Pancreas (tissue), 10 donors: ENCODE results near the gene PPP1R16B. TPM values are rescaled to one million over a fixed set of nuclear protein-coding genes. Genes with fewer than 3 reads are reported as not detected.

Experiments used
- ATAC-seq, 4 donors: fragments of 200-7000 bp; cut with Tn5 transposase; one replicate each; pipeline versions ENCODE4 v1.8.0 to v1.9.1; 2020; ENCODE audit warnings: mild to moderate bottlenecking in 4 of 4, moderate library complexity in 4 of 4
- DNase-seq, 6 donors: peaks; one replicate each; pipeline ENCODE4 v3.0.0-alpha.2; 2020
- FAIRE-seq: peaks from 2 replicates; lab custom pipeline; 2012; peaks lifted over from hg19 to GRCh38; lab: Jason Lieb, UNC
- H3K27ac ChIP-seq, 4 donors: fragments of 200-600 bp; sonication (generic); 1 replicate in 3 of 4; 2 replicates in 1 of 4; pipeline versions ENCODE4 v1.5.0 to v1.8.0; 2020
- H3K27me3 ChIP-seq, 4 donors: fragments of 200-600 bp; one replicate each; pipeline ENCODE4 v1.8.0; 2021
- H3K36me3 ChIP-seq, 3 donors: fragments of 200-600 bp; sonication (generic) in 1 of 3; one replicate each; pipeline versions ENCODE4 v1.5.0 to v1.8.0; 2020 to 2021
- H3K4me1 ChIP-seq, 3 donors: fragments of 200-600 bp; one replicate each; pipeline ENCODE4 v1.8.0; 2021
- H3K4me3 ChIP-seq, 4 donors: fragments of 200-600 bp; sonication (generic) in 2 of 4; one replicate each; pipeline versions ENCODE4 v1.5.0 to v1.8.0; 2020 to 2021
- H3K9me3 ChIP-seq, 4 donors: fragments of 200-600 bp; one replicate each; pipeline ENCODE4 v1.8.0; 2021
- WGBS, 2 donors: extraction: QIAGEN DNeasy Blood & Tissue Kit; methylation state at CpG; one replicate each; pipeline ENCODE4 v1.1.7; 2013; 5-methylcytosine and 5-hydroxymethylcytosine counted together
- intact Hi-C, 3 donors: fragments of 100-400 bp; cut with DNase I; formaldehyde crosslinking; loops; one replicate each; pipeline versions ENCODE4 v1.11.1 to v1.14.2; 2022
- polyA plus RNA-seq, 2 donors: library from polyadenylated mRNA; stranded (reverse); fragments of 200-250 nt; gene quantifications; one replicate each; pipeline ENCODE4 v1.2.3, GENCODE V29; 2013
- total RNA-seq, 6 donors: library from RNA; stranded (reverse); fragmentation: NEBNext Ultra II Directional in 4 of 6; extraction: Animal tissue kit (Norgen Biotek cat#: 25700) in 4 of 6; gene quantifications; one replicate each; pipeline versions ENCODE4 v1.2.1 to v1.2.4, GENCODE V29; 2021 to 2023
- TF ChIP-seq, protein P1 (sequence below), 4 donors: fragments of 200-600 bp; sonication (generic) in 3 of 4; IDR thresholded peaks; one replicate each; pipeline versions ENCODE4 v1.5.0 to v1.8.0; 2021; ENCODE audit warnings: antibody characterized with exemption in 4 of 4
- donor health status: healthy with polysubstance abuse.
- donor health status: DM: no; HTN: no; CAD: no; lungs with moderate emphysema.
- donor health status: DM: no; HTN: no; CAD: no.
- donor health status: control.
- donor health status: control.
- donor health status: Bipolar disorder and iron deficiency.
- donor health status: DM: yes; HTN: yes; CAD: no.
- donor health status: DM: no; HTN: no; CAD: no.
- donor health status: DM: no; HTN: no; CAD: no.
- donor health status: DM: yes; HTN: yes; CAD: no.

PPP1R16B gene
- total and polyA plus RNA-seq, 8 donors, result 1.0 to 2.7 (median 1.3) TPM

GRCh38 chr20:38831995-38832620 is 26.6 kb downstream of the PPP1R16B start:
- no peak overlapping the region for H3K27ac ChIP-seq
- no peaks in the 10 kb centered on the region for H3K9me3 ChIP-seq
- no peaks in the 10 kb centered on the region for H3K27me3 ChIP-seq
- DNase-seq (no peak), FAIRE-seq (no peak), ATAC-seq (no peak)
- TF ChIP-seq, protein P1, sequence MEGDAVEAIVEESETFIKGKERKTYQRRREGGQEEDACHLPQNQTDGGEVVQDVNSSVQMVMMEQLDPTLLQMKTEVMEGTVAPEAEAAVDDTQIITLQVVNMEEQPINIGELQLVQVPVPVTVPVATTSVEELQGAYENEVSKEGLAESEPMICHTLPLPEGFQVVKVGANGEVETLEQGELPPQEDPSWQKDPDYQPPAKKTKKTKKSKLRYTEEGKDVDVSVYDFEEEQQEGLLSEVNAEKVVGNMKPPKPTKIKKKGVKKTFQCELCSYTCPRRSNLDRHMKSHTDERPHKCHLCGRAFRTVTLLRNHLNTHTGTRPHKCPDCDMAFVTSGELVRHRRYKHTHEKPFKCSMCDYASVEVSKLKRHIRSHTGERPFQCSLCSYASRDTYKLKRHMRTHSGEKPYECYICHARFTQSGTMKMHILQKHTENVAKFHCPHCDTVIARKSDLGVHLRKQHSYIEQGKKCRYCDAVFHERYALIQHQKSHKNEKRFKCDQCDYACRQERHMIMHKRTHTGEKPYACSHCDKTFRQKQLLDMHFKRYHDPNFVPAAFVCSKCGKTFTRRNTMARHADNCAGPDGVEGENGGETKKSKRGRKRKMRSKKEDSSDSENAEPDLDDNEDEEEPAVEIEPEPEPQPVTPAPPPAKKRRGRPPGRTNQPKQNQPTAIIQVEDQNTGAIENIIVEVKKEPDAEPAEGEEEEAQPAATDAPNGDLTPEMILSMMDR (IDR thresholded peaks at IDR 0.05), result no peak
- H3K4me1 ChIP-seq, result no peaks in the 10 kb centered on the region
- H3K36me3 ChIP-seq, result no peaks in the 10 kb centered on the region
- no peak overlapping the region for H3K4me3 ChIP-seq
- WGBS, 2 donors, result 65 to 72% methylated on average over 8 of the region's 8 CpGs
- intact Hi-C loops, result no loop called here

- Histone ChIP-seq H3K27me3 (no peaks in the 10 kb centered on the region), H3K4me3 (no peak overlapping the region), H3K36me3 (no peaks in the 10 kb centered on the region), H3K4me1 (no peaks in the 10 kb centered on the region), H3K9me3 (no peaks in the 10 kb centered on the region), H3K27ac (no peak overlapping the region)
- FAIRE-seq (no peak), ATAC-seq (no peak), DNase-seq (no peak)
- WGBS, 2 donors, result 63 to 73% methylated on average over 5 of the region's 5 CpGs
- intact Hi-C loops, result no loop called here
- TF ChIP-seq, protein P1 (IDR thresholded peaks at IDR 0.05), result no peak
These were observed 27.8 kb downstream of the PPP1R16B start for GRCh38 chr20:38833154-38833856.

- Histone ChIP-seq H3K27ac (no peak overlapping the region), H3K36me3 (no peaks in the 10 kb centered on the region), H3K27me3 (no peaks in the 10 kb centered on the region), H3K4me1 (no peaks in the 10 kb centered on the region), H3K4me3 (no peak overlapping the region), H3K9me3 (no peaks in the 10 kb centered on the region)
- ATAC-seq, result no peak
- WGBS, 2 donors, result 58 to 80% methylated on average over 4 of the region's 4 CpGs
- FAIRE-seq, result no peak
- intact Hi-C loops, result no loop called here
- TF ChIP-seq, protein P1 (IDR thresholded peaks at IDR 0.05), result no peak
- no peak for DNase-seq
These were observed 28.3 kb downstream of the PPP1R16B start for GRCh38 chr20:38833857-38834164.

DNA sequence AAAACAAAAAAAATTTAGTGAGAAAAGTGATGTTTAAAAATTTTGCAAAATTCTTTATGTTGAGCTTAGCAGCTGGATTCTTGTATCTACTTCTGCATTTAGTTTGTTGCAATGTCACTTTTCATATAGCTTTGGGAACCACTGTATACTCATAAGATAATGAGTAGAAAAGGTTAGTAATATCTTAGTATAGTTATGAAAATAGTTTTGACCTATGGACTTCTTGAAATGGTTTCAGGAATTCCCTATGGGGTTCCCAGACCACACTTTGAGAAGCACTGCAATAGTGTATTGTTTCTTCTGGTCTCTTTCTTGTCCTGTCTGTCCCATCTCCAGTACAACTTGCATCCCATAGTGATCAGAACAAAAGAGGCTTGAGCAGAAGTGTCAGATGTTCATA is 29.4 kb downstream of the PPP1R16B start:
- no peak for ATAC-seq
- no peak for FAIRE-seq
- intact Hi-C loops, result no loop called here
- no peak overlapping the region for H3K4me3 ChIP-seq
- DNase-seq, result no peak
- H3K4me1 ChIP-seq, result no peaks in the 10 kb centered on the region
- H3K36me3 ChIP-seq, result no peaks in the 10 kb centered on the region
- peaks cover 0 to under 1% (median 0%) of the 10 kb centered on the region in 4 donors for H3K27me3 ChIP-seq
- H3K9me3 ChIP-seq, result no peaks in the 10 kb centered on the region
- TF ChIP-seq, protein P1 (IDR thresholded peaks at IDR 0.05), result no peak
- H3K27ac ChIP-seq, result no peak overlapping the region

DNA sequence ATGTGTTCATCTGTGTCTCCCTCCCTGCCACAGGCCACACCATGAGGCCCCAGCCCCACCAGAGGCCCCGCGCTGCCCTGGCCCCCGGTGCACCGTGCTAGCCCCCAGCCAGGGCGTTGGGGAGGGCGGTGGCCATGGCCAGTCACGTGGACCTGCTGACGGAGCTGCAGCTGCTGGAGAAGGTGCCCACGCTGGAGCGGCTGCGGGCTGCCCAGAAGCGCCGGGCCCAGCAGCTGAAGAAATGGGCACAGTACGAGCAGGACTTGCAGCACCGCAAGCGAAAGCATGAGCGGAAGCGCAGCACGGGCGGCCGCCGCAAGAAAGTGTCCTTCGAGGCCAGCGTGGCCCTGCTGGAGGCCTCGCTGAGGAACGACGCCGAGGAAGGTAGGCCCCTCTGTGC is 30.3 kb downstream of the PPP1R16B start:
- H3K27me3 ChIP-seq, result peaks cover 0 to 7% (median 0%) of the 10 kb centered on the region in 4 donors
- FAIRE-seq, result no peak
- no peaks in the 10 kb centered on the region for H3K36me3 ChIP-seq
- DNase-seq, result no peak
- H3K27ac ChIP-seq, result no peak overlapping the region
- no peak overlapping the region for H3K4me3 ChIP-seq
- WGBS, 2 donors, result 84 to 87% methylated on average over 28 of the region's 28 CpGs
- intact Hi-C loops, result no loop called here
- H3K4me1 ChIP-seq, result no peaks in the 10 kb centered on the region
- TF ChIP-seq, protein P1 (IDR thresholded peaks at IDR 0.05), result no peak
- no peaks in the 10 kb centered on the region for H3K9me3 ChIP-seq
- ATAC-seq, result no peak
